ENCODE measurements around the gene JARID2. TPM values are rescaled to one million over a fixed set of nuclear protein-coding genes. Genes with fewer than 3 reads are reported as not detected.
A peak's percentile ranks its signal among the peaks of the same experiment; 100 is the strongest.

Gene JARID2
- total and polyA plus RNA-seq, 2 of the 13 experiments (the other 11 are each of a cell fraction or from before 2014, with no cell fraction given), result 7.5 to 10.3 TPM

- TF ChIP-seq CTCF (CRISPR knock-in tag; IDR thresholded peaks at IDR 0.05) (peak; percentile 66), EZH2 (conservative IDR thresholded peaks at IDR 0.05; ENCODE audit: low read depth, low read length) (no peak), SMC3 (IDR thresholded peaks at IDR 0.05; ENCODE audit: low read length) (peak; percentile 86), FOXA1 (IDR thresholded peaks at IDR 0.05) (no peak), FOXA1 (CRISPR knock-in tag; IDR thresholded peaks at IDR 0.05) (peak; percentile 80)
- TF ChIP-seq, protein P1, sequence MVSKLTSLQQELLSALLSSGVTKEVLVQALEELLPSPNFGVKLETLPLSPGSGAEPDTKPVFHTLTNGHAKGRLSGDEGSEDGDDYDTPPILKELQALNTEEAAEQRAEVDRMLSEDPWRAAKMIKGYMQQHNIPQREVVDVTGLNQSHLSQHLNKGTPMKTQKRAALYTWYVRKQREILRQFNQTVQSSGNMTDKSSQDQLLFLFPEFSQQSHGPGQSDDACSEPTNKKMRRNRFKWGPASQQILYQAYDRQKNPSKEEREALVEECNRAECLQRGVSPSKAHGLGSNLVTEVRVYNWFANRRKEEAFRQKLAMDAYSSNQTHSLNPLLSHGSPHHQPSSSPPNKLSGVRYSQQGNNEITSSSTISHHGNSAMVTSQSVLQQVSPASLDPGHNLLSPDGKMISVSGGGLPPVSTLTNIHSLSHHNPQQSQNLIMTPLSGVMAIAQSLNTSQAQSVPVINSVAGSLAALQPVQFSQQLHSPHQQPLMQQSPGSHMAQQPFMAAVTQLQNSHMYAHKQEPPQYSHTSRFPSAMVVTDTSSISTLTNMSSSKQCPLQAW (CRISPR knock-in tag; IDR thresholded peaks at IDR 0.05), result 0 out of 2 replicates have a peak, but pooled peaks have one; percentile 35
- TF ChIP-seq, protein P2, sequence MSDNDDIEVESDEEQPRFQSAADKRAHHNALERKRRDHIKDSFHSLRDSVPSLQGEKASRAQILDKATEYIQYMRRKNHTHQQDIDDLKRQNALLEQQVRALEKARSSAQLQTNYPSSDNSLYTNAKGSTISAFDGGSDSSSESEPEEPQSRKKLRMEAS (IDR thresholded peaks at IDR 0.05), result no peak
These were observed 8.5 kb downstream of the JARID2 start (continued) for GRCh38 chr6:15254070-15254975.

DNA sequence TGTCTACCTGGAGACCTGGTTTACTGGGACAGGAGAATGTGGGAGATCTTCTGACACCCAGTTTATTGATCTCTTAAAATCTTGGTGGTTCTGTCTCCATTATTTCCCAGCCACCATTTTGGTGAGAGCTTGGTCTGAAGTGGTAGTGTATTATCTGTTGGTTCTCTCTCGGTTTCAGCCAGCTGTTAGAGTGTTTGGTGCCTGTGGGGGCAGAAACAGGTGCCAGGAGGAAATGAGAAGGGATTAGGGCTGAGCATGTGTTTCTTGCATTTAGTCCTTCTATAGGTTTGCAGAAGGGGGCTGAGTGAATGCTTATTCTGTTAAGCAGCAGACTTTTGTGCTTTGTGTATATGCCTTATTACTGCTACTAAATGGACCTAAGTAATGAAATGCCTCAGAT, 9.6 kb downstream of the JARID2 start:
- ChIA-PET CTCF (ENCODE audit: low intra/inter-chr PET ratio, low total read pairs) (no interaction called here), POLR2A (no interaction called here)
- no peaks in the 10 kb centered on the region; a peak in 1 of 5 replicates for H3K36me3 ChIP-seq (replicated peaks in 1 of 2; ENCODE audit: control insufficient read depth in 1 of 2, insufficient read depth in 2 of 2, low read length in 2 of 2)
- no TSS peak for BruUV-seq (replicated peaks)
- no peaks in the 10 kb centered on the region for H3K9me3 ChIP-seq (ENCODE audit: low read length)
- peaks cover 94% of the 10 kb centered on the region for H3K79me2 ChIP-seq (ENCODE audit: insufficient read depth, low read length)
- intact Hi-C loops (cut with micrococcal nuclease; ENCODE audit: unreplicated experiment), result no loop called here
- FAIRE-seq, result no peak
- H3K9ac ChIP-seq (ENCODE audit: insufficient read depth, low read depth, low read length), result no peak overlapping the region
- no peak overlapping the region for H3K4me3 ChIP-seq (replicated peaks in 1 of 3; ENCODE audit: insufficient read depth in 1 of 3, low read depth in 2 of 3, low read length in 3 of 3)
- H3K4me1 ChIP-seq (ENCODE audit: insufficient read depth, low read length), result peaks cover 28% of the 10 kb centered on the region
- H4K20me1 ChIP-seq (ENCODE audit: insufficient read depth, low read length), result peaks cover 6% of the 10 kb centered on the region; the same call in 1 of the 2 replicates
- WGBS (ENCODE audit: low lambda C conversion rate), result 95% methylated on average over 1 of the region's 1 CpG
- in situ Hi-C loops (cut with HindIII; ENCODE audit: extremely low pct_ligation_motif_present, low pct_unique_long_range_greater_than_20kb), result no loop called here
- no peak overlapping the region for H2AFZ ChIP-seq (ENCODE audit: low read length)
- DNase-seq (ENCODE audit: low spot score), result no peak
- H3K27ac ChIP-seq (ENCODE audit: extremely low read length, insufficient read depth, low read length), result no peak overlapping the region
- no peak for ATAC-seq
- H3K4me2 ChIP-seq (ENCODE audit: low read depth, low read length), result no peak overlapping the region
- H3K27me3 ChIP-seq (ENCODE audit: control insufficient read depth in 1 of 2, insufficient read depth in 2 of 2, low read length in 2 of 2), result no peaks in the 10 kb centered on the region
- no peak for TF ChIP-seq ETS1 (CRISPR knock-in tag; IDR thresholded peaks at IDR 0.05)
- no peak for TF ChIP-seq ZNF792 (CRISPR knock-in tag; IDR thresholded peaks at IDR 0.05)
- TF ChIP-seq ZNF749 (CRISPR knock-in tag; IDR thresholded peaks at IDR 0.05; ENCODE audit: borderline replicate concordance), result no peak
- no peak for TF ChIP-seq ZNF501 (CRISPR knock-in tag; IDR thresholded peaks at IDR 0.05)
- TF ChIP-seq ZFAT (CRISPR knock-in tag; conservative IDR thresholded peaks at IDR 0.05), result no peak
- no peak for TF ChIP-seq ZNF83 (CRISPR knock-in tag; IDR thresholded peaks at IDR 0.05; ENCODE audit: borderline replicate concordance)
- no peak for TF ChIP-seq PPARG (CRISPR knock-in tag; conservative IDR thresholded peaks at IDR 0.05)
- no peak for TF ChIP-seq ZMYM2 (CRISPR knock-in tag; IDR thresholded peaks at IDR 0.05)
- no peak for TF ChIP-seq ZNF737 (CRISPR knock-in tag; IDR thresholded peaks at IDR 0.05; ENCODE audit: borderline replicate concordance)
- no peak for TF ChIP-seq TRIM22 (IDR thresholded peaks at IDR 0.05)

Measured in HepG2 (cell line).